ENCODE results near the gene FAM83G.
"Not testable (repeated sequence)": the region's sequence is repeated elsewhere in the genome, so short reads cannot be mapped to it uniquely, and the experiment has no call there.

- TF ChIP-seq CTCF, POLR2A (IDR thresholded peaks at IDR 0.05): not testable (repeated sequence)
Observed at GRCh38 chr17:19037547-19037946, 33.0 kb upstream of the FAM83G start.
